Measurements from ENCODE around the gene DNAAF3. TPM values are rescaled to one million over a fixed set of nuclear protein-coding genes. Genes with fewer than 3 reads are reported as not detected.
A peak's percentile ranks its signal among the peaks of the same experiment; 100 is the strongest.

The DNAAF3 gene
- total RNA-seq, 1 donor from 2014 or later = 9.1 TPM

GRCh38 chr19:55146078-55146704, 20.2 kb downstream of the DNAAF3 start:
- H3K27ac Mint-ChIP-seq = no peak overlapping the region
- Histone ChIP-seq H2AFZ (replicated peaks) (peak overlapping the region; percentile 73), H3K9me3 (ENCODE audit: low read depth) (no peaks in the 10 kb centered on the region), H3K9ac (no peak overlapping the region), H3F3A (ENCODE audit: low read depth) (peaks cover 46% of the 10 kb centered on the region), H4K20me1 (ENCODE audit: low read depth) (no peaks in the 10 kb centered on the region), H3K36me3 (no peaks in the 10 kb centered on the region), H3K4me3 (peak overlapping the region; percentile 57), H3K27me3 (no peaks in the 10 kb centered on the region), H3K27ac (no peak overlapping the region), H3K79me2 (ENCODE audit: low read depth) (no peaks in the 10 kb centered on the region), H3K4me1 (peaks cover 23% of the 10 kb centered on the region), H3K4me2 (peak overlapping the region; percentile 71)
- TF ChIP-seq CTCF (IDR thresholded peaks at IDR 0.05) = peak; percentile 82
- no peak for TF ChIP-seq EZH2phosphoT487 (IDR thresholded peaks at IDR 0.05)
- no peak for TF ChIP-seq EZH2 (IDR thresholded peaks at IDR 0.05)
- H3K27me3 Mint-ChIP-seq (ENCODE audit: insufficient read depth, low read depth) = peaks cover 50% of the 10 kb centered on the region
- H3K4me1 Mint-ChIP-seq = peaks cover 20% of the 10 kb centered on the region
- DNase-seq (ENCODE audit: low spot score) = peak; percentile 75
- H3K4me3 Mint-ChIP-seq = no peak overlapping the region
- no peaks in the 10 kb centered on the region for H3K9me3 Mint-ChIP-seq
- H3K36me3 Mint-ChIP-seq = no peaks in the 10 kb centered on the region

GRCh38 chr19:55145232-55145631, 21.2 kb downstream of the DNAAF3 start:
- Mint-ChIP-seq H3K27ac (no peak overlapping the region), H3K4me3 (peak overlapping the region; percentile 42), H3K9me3 (no peaks in the 10 kb centered on the region), H3K4me1 (peaks cover 22% of the 10 kb centered on the region), H3K27me3 (ENCODE audit: insufficient read depth, low read depth) (peaks cover 46% of the 10 kb centered on the region), H3K36me3 (no peaks in the 10 kb centered on the region)
- Histone ChIP-seq H3K27ac (no peak overlapping the region), H3K27me3 (no peaks in the 10 kb centered on the region), H3K36me3 (no peaks in the 10 kb centered on the region), H3K4me3 (peak overlapping the region; percentile 57), H4K20me1 (ENCODE audit: low read depth) (no peaks in the 10 kb centered on the region), H3K4me1 (peaks cover 23% of the 10 kb centered on the region), H3K4me2 (peak overlapping the region; percentile 71), H3K79me2 (ENCODE audit: low read depth) (no peaks in the 10 kb centered on the region), H3K9me3 (ENCODE audit: low read depth) (no peaks in the 10 kb centered on the region), H2AFZ (replicated peaks) (no peak overlapping the region), H3F3A (ENCODE audit: low read depth) (peaks cover 44% of the 10 kb centered on the region), H3K9ac (no peak overlapping the region)
- TF ChIP-seq EZH2 (IDR thresholded peaks at IDR 0.05) = no peak
- no peak for TF ChIP-seq EZH2phosphoT487 (IDR thresholded peaks at IDR 0.05)
- TF ChIP-seq CTCF (IDR thresholded peaks at IDR 0.05) = no peak
- DNase-seq (ENCODE audit: low spot score) = no peak

DNA sequence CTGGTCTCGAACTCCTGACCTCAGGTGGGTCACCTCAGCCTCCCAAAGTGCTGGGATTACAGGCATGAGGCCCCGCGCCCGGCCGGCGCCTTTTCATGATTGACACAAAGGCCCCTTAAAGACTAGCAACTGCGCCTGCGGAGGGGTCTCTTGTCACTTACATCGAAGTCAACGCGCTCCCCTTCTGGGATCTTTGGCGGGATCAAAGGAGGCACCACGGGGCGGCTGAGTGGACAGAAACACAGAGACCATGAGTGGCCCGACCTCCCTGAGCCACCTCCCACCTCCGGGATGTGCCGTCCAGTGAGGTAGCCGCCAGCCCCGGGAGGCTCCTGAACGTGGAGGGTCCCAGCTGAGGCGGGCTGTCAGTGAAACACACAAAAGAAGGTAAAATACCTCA, 24.7 kb downstream of the DNAAF3 start:
- Histone ChIP-seq H3F3A (ENCODE audit: low read depth) (peaks cover 10% of the 10 kb centered on the region), H3K4me2 (peak overlapping the region; percentile 7), H4K20me1 (ENCODE audit: low read depth) (no peaks in the 10 kb centered on the region), H3K27ac (no peak overlapping the region), H3K4me1 (no peaks in the 10 kb centered on the region), H3K9me3 (ENCODE audit: low read depth) (no peaks in the 10 kb centered on the region), H2AFZ (replicated peaks) (no peak overlapping the region), H3K36me3 (no peaks in the 10 kb centered on the region), H3K9ac (no peak overlapping the region), H3K79me2 (ENCODE audit: low read depth) (no peaks in the 10 kb centered on the region), H3K4me3 (no peak overlapping the region), H3K27me3 (no peaks in the 10 kb centered on the region)
- TF ChIP-seq EZH2 (IDR thresholded peaks at IDR 0.05) (no peak), EZH2phosphoT487 (IDR thresholded peaks at IDR 0.05) (no peak), CTCF (IDR thresholded peaks at IDR 0.05) (no peak)
- Mint-ChIP-seq H3K36me3 (no peaks in the 10 kb centered on the region), H3K9me3 (no peaks in the 10 kb centered on the region), H3K27ac (no peak overlapping the region), H3K4me3 (no peak overlapping the region), H3K4me1 (peaks cover 9% of the 10 kb centered on the region), H3K27me3 (ENCODE audit: insufficient read depth, low read depth) (peaks cover 20% of the 10 kb centered on the region)
- DNase-seq (ENCODE audit: low spot score) = peak; percentile 54

Data from neural progenitor cell (in vitro differentiated cells).